ENCODE measurements around the gene LIN7B.

Gene LIN7B

DNA sequence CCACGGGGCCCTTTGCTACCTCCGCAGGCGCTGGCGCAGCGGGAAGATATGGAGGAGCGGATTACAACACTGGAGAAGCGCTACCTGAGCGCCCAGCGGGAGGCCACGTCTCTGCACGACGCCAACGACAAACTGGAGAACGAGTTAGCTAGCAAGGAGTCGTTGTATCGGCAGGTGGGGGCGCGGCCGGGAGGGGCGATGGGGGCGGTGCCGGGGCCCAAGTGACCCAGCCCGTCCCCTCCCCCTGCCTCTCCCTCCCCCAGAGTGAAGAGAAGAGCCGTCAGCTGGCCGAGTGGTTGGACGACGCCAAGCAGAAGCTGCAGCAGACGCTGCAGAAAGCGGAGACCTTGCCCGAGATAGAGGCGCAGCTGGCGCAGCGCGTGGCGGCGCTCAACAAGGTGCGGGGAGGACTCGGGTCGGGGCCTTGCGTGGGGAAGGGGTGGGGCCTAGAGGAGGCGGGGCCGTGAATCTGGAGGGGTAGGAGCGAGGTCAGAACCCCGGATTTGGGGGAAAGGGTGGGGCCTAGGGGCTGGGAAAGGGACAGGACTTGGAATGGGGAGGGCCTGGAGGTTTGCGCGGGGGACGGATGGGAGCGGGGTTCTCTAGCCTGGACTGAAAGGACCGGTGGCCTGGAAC is 18.9 kb downstream of the LIN7B start:
- TF ChIP-seq CTCF (IDR thresholded peaks at IDR 0.05), result no peak
- peak overlapping the region; percentile 6 to 11 for H3K4me3 ChIP-seq
- no peaks in the 10 kb centered on the region for H3K9me3 ChIP-seq
- DNase-seq, result no peak
- H3K27me3 ChIP-seq, result peaks cover 0 to 39% of the 10 kb centered on the region in 2 donors
- peaks cover 0 to 27% (median 15%) of the 10 kb centered on the region in 4 donors for H3K4me1 ChIP-seq
- H3K36me3 ChIP-seq, result no peaks in the 10 kb centered on the region
- no peak overlapping the region for H3K27ac ChIP-seq
- intact Hi-C loops (cut with DNase I; ENCODE audit: low total_unique reads), result no loop called here

GRCh38 chr19:49133621-49134454 is 19.7 kb downstream of the LIN7B start:
- no peaks in the 10 kb centered on the region for H3K9me3 ChIP-seq
- H3K27ac ChIP-seq, result no peak overlapping the region
- H3K27me3 ChIP-seq, result peaks cover 0 to 39% of the 10 kb centered on the region in 2 donors
- intact Hi-C loops (cut with DNase I; ENCODE audit: low total_unique reads), result no loop called here
- no peaks in the 10 kb centered on the region for H3K36me3 ChIP-seq
- peaks cover 0 to 20% (median 8%) of the 10 kb centered on the region in 4 donors for H3K4me1 ChIP-seq
- no peak for TF ChIP-seq CTCF (IDR thresholded peaks at IDR 0.05)
- DNase-seq, result no peak
- peak overlapping the region; percentile 6 to 11 for H3K4me3 ChIP-seq

GRCh38 chr19:49135686-49136085 is 21.5 kb downstream of the LIN7B start:
- H3K4me1 ChIP-seq, result peaks cover 0 to 15% (median 6%) of the 10 kb centered on the region in 4 donors
- DNase-seq, result no peak
- intact Hi-C loops (cut with DNase I; ENCODE audit: low total_unique reads), result no loop called here
- H3K27me3 ChIP-seq, result peaks cover 0 to 39% of the 10 kb centered on the region in 2 donors
- no peaks in the 10 kb centered on the region for H3K36me3 ChIP-seq
- no peak overlapping the region for H3K27ac ChIP-seq
- no peak for TF ChIP-seq CTCF (IDR thresholded peaks at IDR 0.05)
- no peaks in the 10 kb centered on the region for H3K9me3 ChIP-seq
- no peak overlapping the region for H3K4me3 ChIP-seq

DNA sequence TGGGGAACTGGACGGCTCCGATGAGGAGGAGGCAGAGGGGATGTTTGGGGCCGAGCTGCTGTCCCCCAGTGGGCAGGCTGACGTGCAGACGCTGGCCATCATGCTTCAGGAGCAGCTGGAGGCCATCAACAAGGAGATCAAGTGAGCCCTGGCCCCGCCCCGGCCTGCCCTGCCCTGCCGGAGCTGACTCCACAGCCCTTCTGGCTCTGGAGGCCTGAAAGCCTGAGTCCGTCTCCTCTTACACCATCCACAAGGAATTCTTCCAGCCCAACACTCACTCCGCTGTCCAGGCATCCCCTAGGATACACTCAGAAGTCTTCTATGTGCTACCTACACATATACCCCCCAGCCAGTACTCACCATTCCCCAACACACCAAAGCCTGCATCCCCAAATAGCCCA is 22.6 kb downstream of the LIN7B start:
- Histone ChIP-seq H3K4me1 (peaks cover 0 to 15% (median 6%) of the 10 kb centered on the region in 4 donors), H3K27ac (no peak overlapping the region), H3K4me3 (no peak overlapping the region), H3K9me3 (no peaks in the 10 kb centered on the region), H3K27me3 (peaks cover 0 to 39% of the 10 kb centered on the region in 2 donors), H3K36me3 (no peaks in the 10 kb centered on the region)
- DNase-seq, result no peak
- intact Hi-C loops (cut with DNase I; ENCODE audit: low total_unique reads), result no loop called here
- no peak for TF ChIP-seq CTCF (IDR thresholded peaks at IDR 0.05)

DNA sequence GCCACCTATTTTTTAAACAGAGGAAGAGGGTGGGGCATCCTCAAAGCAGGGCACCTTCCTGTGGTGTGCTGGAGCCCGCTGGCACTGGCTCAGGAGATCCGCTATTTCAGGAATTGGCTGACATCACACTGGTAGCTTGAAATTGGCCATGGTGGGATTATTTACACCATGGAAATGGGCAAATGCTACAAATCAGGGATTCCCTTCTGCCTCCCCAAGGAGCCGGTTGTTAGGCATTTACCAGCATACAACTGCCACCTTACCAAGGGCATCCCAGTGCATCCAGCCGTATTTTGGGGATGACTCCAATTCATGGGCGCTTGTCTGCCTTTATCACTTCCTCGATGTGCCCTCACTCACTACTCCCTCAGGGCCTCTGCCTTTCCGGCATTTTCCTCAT is 26.8 kb downstream of the LIN7B start:
- Histone ChIP-seq H3K36me3 (no peaks in the 10 kb centered on the region), H3K27me3 (peaks cover 0 to 10% of the 10 kb centered on the region in 2 donors), H3K4me3 (no peak overlapping the region), H3K9me3 (no peaks in the 10 kb centered on the region), H3K27ac (no peak overlapping the region), H3K4me1 (peaks cover 0 to 18% (median 16%) of the 10 kb centered on the region in 4 donors)
- TF ChIP-seq CTCF (IDR thresholded peaks at IDR 0.05), result no peak
- DNase-seq, result no peak
- intact Hi-C loops (cut with DNase I; ENCODE audit: low total_unique reads), result loop anchor here (5.0 kb wide), 1 partner anchor 34 kb away; no protein-coding TSS in a partner anchor
